SU-DHL-6 (cell line): ENCODE measurements around the gene FRMPD2.

Experiments
- H2AFZ ChIP-seq: fragments of 200-600 bp; sonication (generic); 2 replicates; pipeline ENCODE4 v1.6.1; 2014; ENCODE audit warnings: low read depth, mild to moderate bottlenecking, moderate library complexity, mixed read lengths, antibody characterized with exemption, low read length; ENCODE audit not compliant: severe bottlenecking
- H3F3A ChIP-seq: fragments of 200-600 bp; shearing (Covaris generic); 2 replicates; pipeline ENCODE4 v1.6.0; 2016; ENCODE audit warnings: antibody characterized with exemption, mild to moderate bottlenecking; ENCODE audit not compliant: insufficient read depth
- H3K27ac ChIP-seq: fragments of 200-600 bp; sonication (generic); 2 replicates; pipeline ENCODE4 v1.5.1; 2016; ENCODE audit warnings: low read depth, mild to moderate bottlenecking, low read length, moderate library complexity, mixed read lengths
- H3K27me3 ChIP-seq: fragments of 200-600 bp; sonication (generic), shearing (Covaris generic); 2 replicates; pipeline ENCODE4 v1.6.0; 2014; ENCODE audit warnings: mild to moderate bottlenecking, low read length
- H3K36me3 ChIP-seq: fragments of 200-600 bp; sonication (generic); 2 replicates; pipeline ENCODE4 v1.6.1; 2014; ENCODE audit warnings: mild to moderate bottlenecking, low read length, mixed read lengths
- H3K4me2 ChIP-seq: fragments of 300-600, 200-600 bp; shearing (Covaris generic), sonication (generic); 2 replicates; pipeline ENCODE4 v1.6.0; 2014; ENCODE audit warnings: low read length, low read depth, mild to moderate bottlenecking; ENCODE audit not compliant: poor library complexity, severe bottlenecking
- H3K4me3 ChIP-seq: fragments of 200-600 bp; sonication (generic); 2 replicates; pipeline ENCODE4 v1.5.1; 2014; ENCODE audit warnings: antibody characterized with exemption, low read length, mild to moderate bottlenecking, mixed read lengths; ENCODE audit not compliant: insufficient read depth, poor library complexity, severe bottlenecking
- H3K79me2 ChIP-seq: fragments of 200-600 bp; sonication (generic); 2 replicates; pipeline ENCODE4 v1.6.1; 2014; ENCODE audit warnings: mild to moderate bottlenecking, low read length, moderate library complexity; ENCODE audit not compliant: insufficient read depth
- H3K9ac ChIP-seq: fragments of 200-600 bp; sonication (generic); 2 replicates; pipeline ENCODE4 v1.7.0; 2014; ENCODE audit warnings: mild to moderate bottlenecking, low read length
- H3K9me2 ChIP-seq: fragments of 200-600 bp; sonication (generic); replicated peaks from 2 replicates; pipeline ENCODE4 v1.6.1; 2014; ENCODE audit warnings: low read length; ENCODE audit not compliant: insufficient read depth
- H3K9me3 ChIP-seq: fragments of 200-600 bp; sonication (generic); 2 replicates; pipeline ENCODE4 v1.6.1; 2014; ENCODE audit warnings: low read length, mixed read lengths; ENCODE audit not compliant: insufficient read depth
- H4K20me1 ChIP-seq: fragments of 200-600 bp; sonication (generic); 2 replicates; pipeline ENCODE4 v1.6.1; 2014; ENCODE audit warnings: low read depth, mild to moderate bottlenecking, antibody characterized with exemption, low read length, moderate library complexity, mixed read lengths
- CTCF ChIP-seq: fragments of 200-600 bp; sonication (generic); IDR thresholded peaks from one replicate; pipeline ENCODE4 v1.5.1; 2017; ENCODE audit warnings: antibody characterized with exemption, mild to moderate bottlenecking, low read length, moderate library complexity; ENCODE audit not compliant: insufficient read depth, poor library complexity, severe bottlenecking
- EZH2phosphoT487 ChIP-seq: fragments of 200-600 bp; sonication (generic), shearing (Covaris generic); conservative IDR thresholded peaks from 2 replicates; pipeline ENCODE4 v1.6.1; 2018; ENCODE audit warnings: mild to moderate bottlenecking, antibody characterized with exemption, low read length, moderate library complexity, mixed read lengths

The FRMPD2 gene

GRCh38 chr10:48197236-48197899 is 77.1 kb downstream of the FRMPD2 start:
- H3K4me2 ChIP-seq = no peak overlapping the region

GRCh38 chr10:48195803-48196202 is 78.7 kb downstream of the FRMPD2 start:
- Histone ChIP-seq H4K20me1 (no peaks in the 10 kb centered on the region), H3F3A (no peaks in the 10 kb centered on the region), H3K27me3 (no peaks in the 10 kb centered on the region), H2AFZ (no peak overlapping the region), H3K4me2 (no peak overlapping the region), H3K36me3 (no peaks in the 10 kb centered on the region), H3K27ac (no peak overlapping the region), H3K79me2 (no peaks in the 10 kb centered on the region), H3K9me3 (no peaks in the 10 kb centered on the region), H3K4me3 (no peak overlapping the region), H3K9me2 (no peaks in the 10 kb centered on the region), H3K9ac (no peak overlapping the region)
- no peak for TF ChIP-seq CTCF
- TF ChIP-seq EZH2phosphoT487 = no peak

More at GRCh38 chr10:48197236-48197899, 77.1 kb downstream of the FRMPD2 start:
- no peaks in the 10 kb centered on the region for H3K36me3 ChIP-seq
- H3F3A ChIP-seq = no peaks in the 10 kb centered on the region
- H2AFZ ChIP-seq = no peak overlapping the region
- no peak overlapping the region for H3K27ac ChIP-seq
- H3K4me3 ChIP-seq = no peak overlapping the region
- no peaks in the 10 kb centered on the region for H3K79me2 ChIP-seq
- TF ChIP-seq CTCF (no peak), EZH2phosphoT487 (no peak)
- H3K9me3 ChIP-seq = no peaks in the 10 kb centered on the region
- no peaks in the 10 kb centered on the region for H4K20me1 ChIP-seq
- H3K9ac ChIP-seq = no peak overlapping the region
- H3K9me2 ChIP-seq = no peaks in the 10 kb centered on the region
- H3K27me3 ChIP-seq = no peaks in the 10 kb centered on the region

GRCh38 chr10:48194830-48195229 is 79.7 kb downstream of the FRMPD2 start:
- Histone ChIP-seq H3K9ac (no peak overlapping the region), H3K36me3 (no peaks in the 10 kb centered on the region), H3K79me2 (no peaks in the 10 kb centered on the region), H3F3A (no peaks in the 10 kb centered on the region), H3K4me2 (no peak overlapping the region), H3K27ac (no peak overlapping the region), H4K20me1 (no peaks in the 10 kb centered on the region), H2AFZ (no peak overlapping the region), H3K27me3 (no peaks in the 10 kb centered on the region), H3K9me3 (no peaks in the 10 kb centered on the region), H3K4me3 (no peak overlapping the region), H3K9me2 (no peaks in the 10 kb centered on the region)
- TF ChIP-seq EZH2phosphoT487 = no peak

DNA sequence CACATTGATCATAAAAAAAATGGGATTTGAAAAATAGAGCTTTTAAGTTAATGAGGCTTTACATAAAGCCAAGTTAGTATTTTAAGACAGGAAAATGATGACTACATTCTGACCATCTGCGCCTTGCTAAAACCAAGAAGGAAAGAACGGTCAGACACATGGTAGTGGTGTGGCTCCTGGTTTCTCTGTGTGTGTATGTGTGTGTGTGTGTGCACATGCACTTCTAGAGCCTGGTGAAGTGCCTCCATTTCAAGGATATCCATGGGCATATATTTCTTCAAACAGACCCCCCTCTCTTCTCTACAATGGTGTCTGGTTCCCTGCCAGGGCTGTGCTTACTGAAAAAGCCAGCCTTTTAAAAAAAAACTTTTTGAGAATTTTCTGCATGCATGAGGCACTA is 80.9 kb downstream of the FRMPD2 start:
- Histone ChIP-seq H3K27ac (no peak overlapping the region), H3K9ac (no peak overlapping the region), H3K27me3 (no peaks in the 10 kb centered on the region), H3K9me3 (no peaks in the 10 kb centered on the region), H3K36me3 (no peaks in the 10 kb centered on the region), H3K4me3 (no peak overlapping the region), H3F3A (no peaks in the 10 kb centered on the region), H2AFZ (no peak overlapping the region), H3K79me2 (no peaks in the 10 kb centered on the region), H3K9me2 (no peaks in the 10 kb centered on the region), H4K20me1 (no peaks in the 10 kb centered on the region), H3K4me2 (no peak overlapping the region)
- TF ChIP-seq CTCF = no peak
- TF ChIP-seq EZH2phosphoT487 = no peak
